GM12878 (cell line): Measurements from ENCODE around the gene LGI1. TPM values are rescaled to one million over a fixed set of nuclear protein-coding genes. Genes with fewer than 3 reads are reported as not detected.
"Not testable (repeated sequence)": the region's sequence is repeated elsewhere in the genome, so short reads cannot be mapped to it uniquely, and the experiment has no call there.

Source experiments
- ATAC-seq: fragments of 200-7000 bp; cut with Tn5 transposase; 3 replicates; pipeline ENCODE4 v1.9.1; 2020; ENCODE audit warnings: mild to moderate bottlenecking, moderate library complexity
- BruUV-seq: library from RNA; stranded (reverse); fragments of 400-500 nt; replicated peaks from 2 replicates; lab custom pipeline; 2021; lab: Mats Ljungman, UMichigan
- CTCF ChIA-PET: fragments of 300-600 bp; sonication (Branson Sonifier 250); formaldehyde crosslinking; extraction: SDS; loops from one replicate; lab custom pipeline; 2021; ENCODE audit warnings: inconsistent platforms; lab: Yijun Ruan, JAX
- POLR2A ChIA-PET: fragments of 350-600 bp; formaldehyde crosslinking; extraction: SDS; loops from one replicate; lab custom pipeline; 2021; ENCODE audit warnings: inconsistent platforms; lab: Charles Lee
- RAD21 ChIA-PET: fragments of 300-600 bp; sonication (Branson Sonifier 250); formaldehyde crosslinking; loops from one replicate; lab custom pipeline; 2023; ENCODE audit warnings: antibody characterized with exemption; ENCODE audit not compliant: unreplicated experiment; lab: Charles Lee
- SMC1A ChIA-PET: fragments of 300-600 bp; sonication (Branson Sonifier 250); formaldehyde crosslinking; loops from one replicate; lab custom pipeline; 2023; ENCODE audit not compliant: unreplicated experiment, uncharacterized antibody; lab: Charles Lee
- DNase-seq: peaks from one replicate; pipeline ENCODE4 v3.0.0-alpha.2; 2011; ENCODE audit warnings: low read depth, low spot score
- FAIRE-seq: peaks from 3 replicates; lab custom pipeline; 2011; peaks lifted over from hg19 to GRCh38; lab: Jason Lieb, UNC
- H2AFZ ChIP-seq: 2 replicates; pipeline ENCODE4 v1.6.0; 2011; ENCODE audit warnings: low read depth, low read length, control low read depth; ENCODE audit not compliant: control insufficient read depth
- H3K27ac ChIP-seq: 2 replicates; pipeline ENCODE4 v1.5.1; 2011; ENCODE audit warnings: control low read depth; ENCODE audit not compliant: control insufficient read depth, insufficient read depth
- H3K27me3 ChIP-seq, 2 experiments: replicated peaks in 1 of 2; 2 replicates each; pipeline versions ENCODE4 v1.6.0 to v1.6.1; 2011; ENCODE audit warnings: low read length in 1 of 2; ENCODE audit not compliant: control insufficient read depth in 2 of 2, insufficient read depth in 2 of 2
- H3K36me3 ChIP-seq, 2 experiments: 2 replicates each; pipeline ENCODE4 v1.5.1; 2011; ENCODE audit warnings: low read length in 1 of 2; ENCODE audit not compliant: control insufficient read depth in 2 of 2, insufficient read depth in 2 of 2
- H3K4me1 ChIP-seq: 2 replicates; pipeline ENCODE4 v1.6.1; 2011; ENCODE audit warnings: mild to moderate bottlenecking, low read length, moderate library complexity, mixed read lengths; ENCODE audit not compliant: control insufficient read depth, insufficient read depth
- H3K4me2 ChIP-seq: 2 replicates; pipeline ENCODE4 v1.6.0; 2011; ENCODE audit warnings: control low read depth; ENCODE audit not compliant: control insufficient read depth, insufficient read depth
- H3K4me3 ChIP-seq: fragments of 200-600 bp; sonication (generic); 2 replicates; pipeline ENCODE4 v1.5.1; 2016
- H3K79me2 ChIP-seq: 2 replicates; pipeline ENCODE4 v1.6.0; 2011; ENCODE audit warnings: low read length; ENCODE audit not compliant: control insufficient read depth, insufficient read depth
- H3K9ac ChIP-seq: 2 replicates; pipeline ENCODE4 v1.8.0; 2011; ENCODE audit warnings: low read length, control low read depth, mixed read lengths; ENCODE audit not compliant: control insufficient read depth, insufficient read depth
- H3K9me3 ChIP-seq: replicated peaks from 3 replicates; pipeline ENCODE4 v1.5.1; 2011; ENCODE audit warnings: mild to moderate bottlenecking, low read length; ENCODE audit not compliant: control insufficient read depth, insufficient read depth
- H4K20me1 ChIP-seq: 2 replicates; pipeline ENCODE4 v1.6.0; 2011; ENCODE audit not compliant: control insufficient read depth, insufficient read depth
- ATF7 ChIP-seq: fragments of 450-650 bp; IDR thresholded peaks from 2 replicates; pipeline ENCODE4 v1.6.1; 2016; ENCODE audit warnings: low read depth, mild to moderate bottlenecking
- CBX3 ChIP-seq: fragments of 200-600 bp; sonication (generic); IDR thresholded peaks from 2 replicates; pipeline ENCODE4 v1.6.1; 2016; ENCODE audit warnings: low read depth, borderline replicate concordance
- CHD2 ChIP-seq: IDR thresholded peaks from 2 replicates; pipeline ENCODE4 v1.6.1; 2011; ENCODE audit warnings: low read depth, low read length, improper control_type of control experiment, borderline replicate concordance
- EP300 ChIP-seq, 2 experiments: fragments of 150-350 bp in 1 of 2; IDR thresholded peaks; 2 replicates each; pipeline ENCODE4 v1.6.1; 2011 to 2012; ENCODE audit warnings: low read depth in 2 of 2, low read length in 2 of 2, borderline replicate concordance in 1 of 2, improper control_type of control experiment in 1 of 2, inconsistent platforms in 1 of 2; ENCODE audit not compliant: control insufficient read depth in 1 of 2
- NRF1 ChIP-seq: conservative IDR thresholded peaks from 2 replicates; pipeline ENCODE4 v1.6.1; 2011; ENCODE audit warnings: mild to moderate bottlenecking, low read depth, low read length, improper control_type of control experiment
- RFX5 ChIP-seq: IDR thresholded peaks from 2 replicates; pipeline ENCODE4 v1.6.1; 2011; ENCODE audit warnings: low read depth, low read length, improper control_type of control experiment
- RUNX3 ChIP-seq: IDR thresholded peaks from 2 replicates; pipeline ENCODE4 v1.6.1; 2012; ENCODE audit warnings: low read length, inconsistent platforms
- WRNIP1 ChIP-seq: IDR thresholded peaks from 2 replicates; pipeline ENCODE4 v1.6.1; 2011; ENCODE audit warnings: low read depth, low read length, improper control_type of control experiment, borderline replicate concordance
- ZBTB11 ChIP-seq: fragments of 450-650 bp; formaldehyde crosslinking; IDR thresholded peaks from 2 replicates; pipeline ENCODE4 v1.5.0; 2022; ENCODE audit warnings: mild to moderate bottlenecking, missing genetic modification characterization
- ZNF274 ChIP-seq: IDR thresholded peaks from one replicate; pipeline ENCODE4 v1.8.0; 2011; ENCODE audit not compliant: insufficient read length, insufficient read depth
- ZNF384 ChIP-seq: IDR thresholded peaks from 2 replicates; pipeline ENCODE4 v1.6.1; 2012; ENCODE audit warnings: low read depth, mild to moderate bottlenecking, low read length, improper control_type of control experiment, borderline replicate concordance
- ZSCAN29 ChIP-seq: fragments of 450-650 bp; IDR thresholded peaks from 2 replicates; pipeline ENCODE4 v1.6.1; 2017; ENCODE audit warnings: mild to moderate bottlenecking, moderate library complexity
- WGBS: methylation state at CpG from one replicate; pipeline ENCODE4 v1.1.6; 2016; ENCODE audit warnings: low lambda C conversion rate; ENCODE audit not compliant: insufficient replicate concordance, insufficient coverage; ENCODE audit errors: missing lambda C conversion rate; 5-methylcytosine and 5-hydroxymethylcytosine counted together
- in situ Hi-C: fragments of 300-500 bp; cut with MboI; formaldehyde crosslinking; loops from 9 replicates; pipeline ENCODE4 v1.14.3; 2018; ENCODE audit warnings: mixed read lengths
- intact Hi-C: fragments of 100-400 bp; cut with micrococcal nuclease; formaldehyde crosslinking; loops from one replicate; pipeline ENCODE4 v1.14.2; 2022; ENCODE audit not compliant: unreplicated experiment
- polyA plus RNA-seq, 11 experiments: library from polyadenylated mRNA; depleted of rRNA in 4 of 11; unstranded in 6 of 11; stranded (reverse) in 5 of 11; fragments of >200 nt; fragmentation: Nextera tagmentation in 4 of 11; fragmentation: Illumina TruSeq in 1 of 11; extraction: Ambion mirVana in 4 of 11; extraction: Trizol in 1 of 11; gene quantifications; 1 replicate in 1 of 11; 2 replicates in 10 of 11; pipeline versions ENCODE4 v1.2.1 to v1.2.3, GENCODE V29; 2011 to 2016; ENCODE audit warnings: inconsistent platforms in 2 of 11, missing spikeins in 2 of 11, low read depth in 1 of 11
- total RNA-seq, 4 experiments: library from RNA; depleted of rRNA in 3 of 4; stranded (reverse); fragments of >200 nt in 3 of 4; fragmentation: Illumina TruSeq in 1 of 4; extraction: Trizol in 1 of 4; gene quantifications; 2 replicates each; pipeline versions ENCODE4 v1.2.1 to v1.2.3, GENCODE V29; 2013 to 2021

LGI1 gene
- total and polyA plus RNA-seq, 10 of the 15 experiments (the other 5 are each of a cell fraction or from before 2014, with no cell fraction given) = not detected

DNA sequence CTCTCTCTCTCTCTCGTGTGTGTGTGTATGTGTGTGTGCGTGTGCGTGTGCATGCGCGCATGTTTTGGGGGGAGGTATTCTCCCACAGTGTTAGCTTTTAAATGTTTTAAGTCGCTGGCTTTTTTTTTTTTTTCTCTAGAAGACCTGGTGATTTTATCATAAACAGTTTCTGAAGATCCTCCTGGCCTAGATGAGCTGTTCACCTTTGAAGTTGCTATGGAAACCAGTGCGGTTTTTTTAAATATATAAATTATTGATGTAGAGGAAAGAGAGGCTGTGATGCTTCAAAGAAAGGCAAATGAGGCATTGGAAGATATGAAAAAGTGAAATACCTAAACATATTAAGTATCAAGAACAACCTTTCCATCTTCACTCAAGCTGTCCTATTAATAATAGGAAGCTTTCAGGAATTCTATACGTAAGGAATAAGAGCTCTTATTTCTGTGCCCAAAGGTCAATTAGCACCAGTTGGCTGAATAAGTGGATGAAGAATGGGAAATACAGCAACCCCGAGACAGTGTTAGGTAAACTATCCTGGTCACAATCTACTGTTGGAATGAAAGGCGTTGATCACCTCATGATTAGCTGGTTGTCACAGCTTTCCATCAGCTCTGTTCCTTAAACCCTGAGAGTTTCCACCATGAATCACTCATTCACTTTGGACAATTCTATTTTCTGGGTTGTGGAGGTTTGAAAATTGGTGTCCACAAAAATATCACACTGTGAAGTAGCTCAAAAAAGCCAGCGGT lies 69.5 kb downstream of the LGI1 start:
- Histone ChIP-seq H3K4me1 (no peaks in the 10 kb centered on the region; the same call in 1 of the 2 replicates), H3K27me3 (no peaks in the 10 kb centered on the region), H3K27ac (no peak overlapping the region), H3K36me3 (no peaks in the 10 kb centered on the region), H3K79me2 (no peaks in the 10 kb centered on the region), H3K4me3 (no peak overlapping the region), H3K4me2 (no peak overlapping the region), H3K9me3 (no peaks in the 10 kb centered on the region), H2AFZ (no peak overlapping the region), H4K20me1 (no peaks in the 10 kb centered on the region), H3K9ac (no peak overlapping the region)
- no peak for DNase-seq
- SMC1A ChIA-PET = interaction anchor here (0.6 to 1.2 kb wide), 2 partner anchors 24 to 82 kb away, joined by 3 to 4 read pairs; no protein-coding TSS in a partner anchor
- CTCF ChIA-PET = interaction anchor here (0.6 to 1.8 kb wide), 3 partner anchors 9 to 149 kb away, joined by 3 to 5 read pairs (median 3); no protein-coding TSS in a partner anchor
- FAIRE-seq = no peak
- in situ Hi-C loops = no loop called here
- ATAC-seq = no peak
- no peak for TF ChIP-seq WRNIP1
- no peak for TF ChIP-seq RUNX3
- TF ChIP-seq ZNF274 = no peak
- no peak for TF ChIP-seq CHD2
- TF ChIP-seq ZSCAN29 = no peak
- TF ChIP-seq ATF7 = no peak
- TF ChIP-seq CBX3 = no peak
- TF ChIP-seq RFX5 = no peak
- TF ChIP-seq EP300 (IDR thresholded peaks at IDR 0.05; ENCODE audit: borderline replicate concordance in 1 of 2, control insufficient read depth in 1 of 2, low read depth in 2 of 2, low read length in 2 of 2) = no peak
- no peak for TF ChIP-seq ZNF384
- TF ChIP-seq ZBTB11 = no peak
- TF ChIP-seq NRF1 = no peak
- 70% methylated on average over 10 of the region's 11 CpGs for WGBS
- no TSS peak for BruUV-seq
- RAD21 ChIA-PET = interaction anchor here (1.1 kb wide), 1 partner anchor 30 kb away, joined by 3 read pairs; no protein-coding TSS in a partner anchor
- intact Hi-C loops = no loop called here
- POLR2A ChIA-PET = no interaction called here

DNA sequence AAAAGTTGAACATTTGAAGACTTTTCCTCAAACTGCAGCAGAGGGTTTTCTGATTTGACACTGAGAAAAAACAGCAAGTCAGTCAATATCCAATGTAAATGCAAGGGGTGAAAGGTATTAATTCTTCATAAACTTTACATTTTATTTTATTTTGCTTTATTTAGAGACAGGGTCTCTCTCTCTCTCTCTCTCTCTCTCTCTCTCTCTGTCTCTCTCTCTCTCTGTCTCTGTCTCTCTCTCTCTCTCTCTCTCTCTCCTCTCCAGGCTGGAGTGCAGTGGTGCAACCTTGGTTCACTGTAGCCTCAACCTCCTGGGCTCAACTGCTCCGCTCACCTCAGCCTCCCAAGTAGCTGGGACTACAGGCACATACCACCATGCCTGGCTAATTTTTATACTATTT lies 73.3 kb downstream of the LGI1 start:
- H3K27me3 ChIP-seq, H3K27ac ChIP-seq, RAD21 ChIA-PET, H3K79me2 ChIP-seq, POLR2A ChIA-PET, in situ Hi-C loops, DNase-seq, H2AFZ ChIP-seq, CTCF ChIA-PET, BruUV-seq, ATAC-seq, H4K20me1 ChIP-seq, H3K9ac ChIP-seq, intact Hi-C loops, H3K4me2 ChIP-seq, FAIRE-seq, H3K4me1 ChIP-seq, H3K36me3 ChIP-seq, H3K4me3 ChIP-seq, H3K9me3 ChIP-seq: not testable (repeated sequence)
- WGBS = 25% methylated on average over 1 of the region's 1 CpG
- SMC1A ChIA-PET = interaction anchor here (0.9 kb wide), 1 partner anchor 26 kb away, joined by 3 read pairs; no protein-coding TSS in a partner anchor
